Lung (tissue), 12 donors: ENCODE measurements around the gene ZFYVE28. TPM values are rescaled to one million over a fixed set of nuclear protein-coding genes. Genes with fewer than 3 reads are reported as not detected.

ENCODE experiments used
- ATAC-seq: fragments of 200-7000 bp; cut with Tn5 transposase; one replicate; pipeline ENCODE4 v1.9.1; 2020; ENCODE audit warnings: moderate number of reproducible peaks; ENCODE audit not compliant: insufficient read depth, low FRiP score
- DNase-seq, 3 donors: peaks; one replicate each; pipeline ENCODE4 v3.0.0-alpha.2; 2013 to 2017
- H3K27ac ChIP-seq, 2 donors: one replicate each; pipeline ENCODE4 v1.5.1; 2013; ENCODE audit warnings: mild to moderate bottlenecking in 2 of 2, moderate library complexity in 2 of 2, control low read depth in 1 of 2, inconsistent platforms in 1 of 2, low read depth in 1 of 2, low read length in 1 of 2
- H3K27me3 ChIP-seq, 3 donors: one replicate each; pipeline ENCODE4 v1.5.1; 2013; ENCODE audit warnings: low read length in 2 of 3; ENCODE audit not compliant: control insufficient read depth in 3 of 3, insufficient read depth in 3 of 3
- H3K36me3 ChIP-seq, 4 donors: one replicate each; pipeline ENCODE4 v1.5.1; 2013; ENCODE audit warnings: low read length in 4 of 4, mild to moderate bottlenecking in 1 of 4, moderate library complexity in 1 of 4; ENCODE audit not compliant: control insufficient read depth in 4 of 4, insufficient read depth in 4 of 4
- H3K4me1 ChIP-seq, 5 donors: one replicate each; pipeline ENCODE4 v1.5.1; 2013; ENCODE audit warnings: low read length in 5 of 5, mild to moderate bottlenecking in 2 of 5, moderate library complexity in 1 of 5; ENCODE audit not compliant: control insufficient read depth in 5 of 5, insufficient read depth in 5 of 5
- H3K4me3 ChIP-seq: one replicate; pipeline ENCODE4 v1.5.1; 2013; ENCODE audit warnings: mild to moderate bottlenecking, control low read depth, moderate library complexity
- H3K9ac ChIP-seq, 2 donors: one replicate each; pipeline ENCODE4 v1.5.1; 2013; ENCODE audit warnings: low read length in 2 of 2, control low read depth in 1 of 2; ENCODE audit not compliant: insufficient read depth in 1 of 2
- H3K9me3 ChIP-seq, 4 donors: one replicate each; pipeline ENCODE4 v1.5.1; 2013; ENCODE audit warnings: low read length in 3 of 4, mild to moderate bottlenecking in 1 of 4, moderate library complexity in 1 of 4; ENCODE audit not compliant: control insufficient read depth in 4 of 4, insufficient read depth in 3 of 4
- WGBS, 2 donors: extraction: QIAGEN DNeasy Blood & Tissue Kit; methylation state at CpG; one replicate each; pipeline ENCODE4 v1.1.7; 2013; 5-methylcytosine and 5-hydroxymethylcytosine counted together
- polyA plus RNA-seq, 2 donors: library from polyadenylated mRNA; stranded (reverse); fragments of 200-250 nt; gene quantifications; one replicate each; pipeline ENCODE4 v1.2.1, GENCODE V29; 2013
- total RNA-seq, 2 donors: library from RNA; depleted of rRNA in 1 of 2; stranded (reverse); fragments of >200 nt in 1 of 2; gene quantifications; one replicate each; pipeline ENCODE4 v1.2.1, GENCODE V29; 2014 to 2021
- TF ChIP-seq, protein P1 (sequence below): IDR thresholded peaks from 2 replicates; pipeline ENCODE4 v1.5.1; 2012; ENCODE audit warnings: mild to moderate bottlenecking; ENCODE audit errors: control extremely low read depth, extremely low read depth
- donor health status: control.
- donor health status: control.
- donor health status: Bipolar disorder and iron deficiency.
- donor health status: healthy.
- donor health status: DM: yes; HTN: yes; CAD: no.

The ZFYVE28 gene
- total and polyA plus RNA-seq, 4 donors = 6.8 to 10.3 (median 7.6) TPM

DNA sequence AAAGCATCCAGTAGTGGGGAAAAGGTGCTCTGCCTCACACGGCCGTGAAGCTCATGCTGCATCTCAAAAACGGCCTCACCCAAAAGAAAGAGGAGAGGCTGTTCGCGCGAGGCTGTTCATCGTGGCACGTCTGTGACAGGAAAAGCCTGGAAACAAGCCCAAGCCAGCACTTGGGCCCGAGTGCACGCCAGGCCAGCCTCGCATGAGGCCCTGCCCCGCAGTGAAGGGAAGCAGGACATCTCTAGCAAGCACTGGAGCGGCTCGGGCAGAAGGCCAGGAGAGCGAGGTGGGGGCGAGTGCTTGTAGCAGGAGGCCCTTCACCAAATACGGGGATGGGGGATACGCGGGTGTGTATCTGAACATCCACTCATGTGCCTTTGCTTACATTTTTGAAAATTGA lies 116.6 kb downstream of the ZFYVE28 start:
- ATAC-seq (no peak), DNase-seq (peak; percentile 38 to 74 (median 51))
- Histone ChIP-seq H3K4me3 (no peak overlapping the region), H3K4me1 (peaks cover 0 to 8% (median 0%) of the 10 kb centered on the region in 5 donors), H3K36me3 (peaks cover 0 to 5% (median 0%) of the 10 kb centered on the region in 4 donors), H3K27ac (no peak overlapping the region), H3K9me3 (peaks cover 0 to 11% (median 3%) of the 10 kb centered on the region in 4 donors), H3K9ac (no peak overlapping the region), H3K27me3 (no peaks in the 10 kb centered on the region)
- 63 to 78% methylated on average over 19 of the region's 19 CpGs for WGBS, 2 donors
- TF ChIP-seq, protein P1, sequence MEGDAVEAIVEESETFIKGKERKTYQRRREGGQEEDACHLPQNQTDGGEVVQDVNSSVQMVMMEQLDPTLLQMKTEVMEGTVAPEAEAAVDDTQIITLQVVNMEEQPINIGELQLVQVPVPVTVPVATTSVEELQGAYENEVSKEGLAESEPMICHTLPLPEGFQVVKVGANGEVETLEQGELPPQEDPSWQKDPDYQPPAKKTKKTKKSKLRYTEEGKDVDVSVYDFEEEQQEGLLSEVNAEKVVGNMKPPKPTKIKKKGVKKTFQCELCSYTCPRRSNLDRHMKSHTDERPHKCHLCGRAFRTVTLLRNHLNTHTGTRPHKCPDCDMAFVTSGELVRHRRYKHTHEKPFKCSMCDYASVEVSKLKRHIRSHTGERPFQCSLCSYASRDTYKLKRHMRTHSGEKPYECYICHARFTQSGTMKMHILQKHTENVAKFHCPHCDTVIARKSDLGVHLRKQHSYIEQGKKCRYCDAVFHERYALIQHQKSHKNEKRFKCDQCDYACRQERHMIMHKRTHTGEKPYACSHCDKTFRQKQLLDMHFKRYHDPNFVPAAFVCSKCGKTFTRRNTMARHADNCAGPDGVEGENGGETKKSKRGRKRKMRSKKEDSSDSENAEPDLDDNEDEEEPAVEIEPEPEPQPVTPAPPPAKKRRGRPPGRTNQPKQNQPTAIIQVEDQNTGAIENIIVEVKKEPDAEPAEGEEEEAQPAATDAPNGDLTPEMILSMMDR = no peak

GRCh38 chr4:2301225-2301642 lies 117.2 kb downstream of the ZFYVE28 start:
- ATAC-seq = no peak
- H3K27me3 ChIP-seq = no peaks in the 10 kb centered on the region
- 89 to 93% methylated on average over 14 of the region's 14 CpGs for WGBS, 2 donors
- DNase-seq = no peak
- peaks cover 0 to 9% (median 3%) of the 10 kb centered on the region in 4 donors for H3K9me3 ChIP-seq
- TF ChIP-seq, protein P1 = no peak
- H3K4me1 ChIP-seq = peaks cover 0 to 8% (median 0%) of the 10 kb centered on the region in 5 donors
- H3K9ac ChIP-seq = no peak overlapping the region
- peaks cover 0 to 5% (median 0%) of the 10 kb centered on the region in 4 donors for H3K36me3 ChIP-seq
- no peak overlapping the region for H3K27ac ChIP-seq
- no peak overlapping the region for H3K4me3 ChIP-seq

DNA sequence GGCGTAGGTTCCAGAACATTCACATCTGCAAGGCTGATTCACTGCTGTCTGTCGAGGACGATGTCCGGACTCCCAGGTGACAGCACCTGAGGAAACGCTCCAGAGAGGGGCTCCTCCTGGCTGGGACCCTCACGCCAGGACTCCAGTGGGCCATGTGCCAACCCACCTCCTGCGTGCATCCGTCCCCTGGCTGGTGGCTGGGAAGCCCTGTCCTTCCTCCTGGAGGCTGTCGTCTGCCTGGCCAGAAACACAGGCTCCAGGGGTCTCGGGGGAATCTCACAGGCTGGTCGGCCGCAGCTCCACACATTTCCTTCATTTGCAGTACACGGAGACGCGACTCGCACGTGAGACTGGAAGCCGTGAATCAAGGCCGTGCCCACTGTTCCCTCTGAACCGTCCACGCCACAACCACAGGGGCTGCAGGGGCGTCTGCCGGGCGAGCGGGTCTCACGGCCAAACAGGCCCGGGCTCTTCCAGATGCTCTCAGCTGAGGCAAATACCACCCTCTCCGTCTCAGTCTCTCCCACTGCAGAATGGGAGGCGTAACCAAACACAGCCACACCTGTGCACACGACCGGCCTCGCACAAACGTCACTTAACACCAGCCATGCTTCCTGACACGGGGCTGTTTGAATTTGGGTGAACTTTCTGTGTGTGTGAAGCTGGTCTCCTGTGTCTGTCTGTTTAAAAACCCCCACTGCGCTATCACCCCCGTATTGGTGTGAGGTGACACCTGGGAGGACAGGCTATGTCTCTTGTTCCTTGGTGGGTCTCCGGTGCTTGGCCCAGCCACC lies 117.8 kb downstream of the ZFYVE28 start:
- DNase-seq (no peak), ATAC-seq (no peak)
- peaks cover 0 to 9% (median 3%) of the 10 kb centered on the region in 4 donors for H3K9me3 ChIP-seq
- H3K36me3 ChIP-seq = peaks cover 0 to 5% (median 0%) of the 10 kb centered on the region in 4 donors
- H3K27me3 ChIP-seq = no peaks in the 10 kb centered on the region
- 94% methylated on average over 37 of the region's 37 CpGs for WGBS, 2 donors
- H3K4me1 ChIP-seq = peaks cover 0 to 8% (median 0%) of the 10 kb centered on the region in 5 donors
- H3K27ac ChIP-seq = no peak overlapping the region
- TF ChIP-seq, protein P1 = no peak
- H3K4me3 ChIP-seq = no peak overlapping the region
- no peak overlapping the region for H3K9ac ChIP-seq
